ENCODE measurements around the gene OCA2. TPM values are rescaled to one million over a fixed set of nuclear protein-coding genes. Genes with fewer than 3 reads are reported as not detected.

Gene OCA2
- total and polyA plus RNA-seq, 2 donors from 2014 or later, result 0.45 to 2.5 TPM

DNA sequence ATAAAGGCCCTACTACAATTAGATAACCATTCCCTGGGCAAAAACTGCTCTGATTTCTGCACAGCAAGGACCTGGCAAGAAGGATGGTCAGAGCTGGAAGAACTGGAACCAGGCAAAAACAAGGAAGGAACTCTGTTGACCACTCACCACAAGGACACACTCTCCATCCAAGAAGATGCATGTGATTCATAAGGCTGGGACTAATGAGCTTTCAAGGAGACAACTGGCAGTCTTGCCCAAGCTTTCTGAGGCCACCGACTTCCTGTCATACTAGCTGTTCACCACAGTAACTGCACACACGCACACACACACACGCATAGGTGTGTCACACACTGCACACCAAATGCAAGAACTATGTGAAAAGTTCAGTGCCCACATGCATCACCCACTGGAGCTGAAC lies 256.6 kb downstream of the OCA2 start:
- Histone ChIP-seq H3K9ac (ENCODE audit: low read length in 3 of 3) (no peak overlapping the region), H3K4me1 (ENCODE audit: control insufficient read depth in 2 of 3, insufficient read depth in 2 of 3, low read depth in 1 of 3, low read length in 3 of 3) (no peaks in the 10 kb centered on the region), H3K36me3 (ENCODE audit: control insufficient read depth in 2 of 3, insufficient read depth in 3 of 3, low read length in 3 of 3) (no peaks in the 10 kb centered on the region), H3K4me3 (ENCODE audit: low read length in 3 of 3) (no peak overlapping the region), H3K9me3 (ENCODE audit: control insufficient read depth in 2 of 3, insufficient read depth in 1 of 3, low read length in 3 of 3) (no peaks in the 10 kb centered on the region), H3K27me3 (ENCODE audit: control insufficient read depth, insufficient read depth, low read length) (no peaks in the 10 kb centered on the region), H3K27ac (ENCODE audit: low read depth in 2 of 2, low read length in 2 of 2) (no peak overlapping the region)
- FAIRE-seq (no peak), DNase-seq (no peak)
- TF ChIP-seq, protein P1, sequence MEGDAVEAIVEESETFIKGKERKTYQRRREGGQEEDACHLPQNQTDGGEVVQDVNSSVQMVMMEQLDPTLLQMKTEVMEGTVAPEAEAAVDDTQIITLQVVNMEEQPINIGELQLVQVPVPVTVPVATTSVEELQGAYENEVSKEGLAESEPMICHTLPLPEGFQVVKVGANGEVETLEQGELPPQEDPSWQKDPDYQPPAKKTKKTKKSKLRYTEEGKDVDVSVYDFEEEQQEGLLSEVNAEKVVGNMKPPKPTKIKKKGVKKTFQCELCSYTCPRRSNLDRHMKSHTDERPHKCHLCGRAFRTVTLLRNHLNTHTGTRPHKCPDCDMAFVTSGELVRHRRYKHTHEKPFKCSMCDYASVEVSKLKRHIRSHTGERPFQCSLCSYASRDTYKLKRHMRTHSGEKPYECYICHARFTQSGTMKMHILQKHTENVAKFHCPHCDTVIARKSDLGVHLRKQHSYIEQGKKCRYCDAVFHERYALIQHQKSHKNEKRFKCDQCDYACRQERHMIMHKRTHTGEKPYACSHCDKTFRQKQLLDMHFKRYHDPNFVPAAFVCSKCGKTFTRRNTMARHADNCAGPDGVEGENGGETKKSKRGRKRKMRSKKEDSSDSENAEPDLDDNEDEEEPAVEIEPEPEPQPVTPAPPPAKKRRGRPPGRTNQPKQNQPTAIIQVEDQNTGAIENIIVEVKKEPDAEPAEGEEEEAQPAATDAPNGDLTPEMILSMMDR (IDR thresholded peaks at IDR 0.05; ENCODE audit: borderline replicate concordance, extremely low read depth, insufficient read depth), result no peak
- intact Hi-C loops (cut with DNase I), result no loop called here

- Histone ChIP-seq H3K9ac (ENCODE audit: low read length in 3 of 3) (no peak overlapping the region), H3K9me3 (ENCODE audit: control insufficient read depth in 2 of 3, insufficient read depth in 1 of 3, low read length in 3 of 3) (no peaks in the 10 kb centered on the region), H3K27me3 (ENCODE audit: control insufficient read depth, insufficient read depth, low read length) (no peaks in the 10 kb centered on the region), H3K36me3 (ENCODE audit: control insufficient read depth in 2 of 3, insufficient read depth in 3 of 3, low read length in 3 of 3) (no peaks in the 10 kb centered on the region), H3K4me1 (ENCODE audit: control insufficient read depth in 2 of 3, insufficient read depth in 2 of 3, low read depth in 1 of 3, low read length in 3 of 3) (no peaks in the 10 kb centered on the region), H3K4me3 (ENCODE audit: low read length in 3 of 3) (no peak overlapping the region), H3K27ac (ENCODE audit: low read depth in 2 of 2, low read length in 2 of 2) (no peak overlapping the region)
- no peak for DNase-seq
- intact Hi-C loops (cut with DNase I), result no loop called here
- FAIRE-seq, result no peak
- TF ChIP-seq, protein P1 (IDR thresholded peaks at IDR 0.05; ENCODE audit: borderline replicate concordance, extremely low read depth, insufficient read depth), result no peak
Observed at GRCh38 chr15:27835233-27835939, 263.7 kb downstream of the OCA2 start.

DNA sequence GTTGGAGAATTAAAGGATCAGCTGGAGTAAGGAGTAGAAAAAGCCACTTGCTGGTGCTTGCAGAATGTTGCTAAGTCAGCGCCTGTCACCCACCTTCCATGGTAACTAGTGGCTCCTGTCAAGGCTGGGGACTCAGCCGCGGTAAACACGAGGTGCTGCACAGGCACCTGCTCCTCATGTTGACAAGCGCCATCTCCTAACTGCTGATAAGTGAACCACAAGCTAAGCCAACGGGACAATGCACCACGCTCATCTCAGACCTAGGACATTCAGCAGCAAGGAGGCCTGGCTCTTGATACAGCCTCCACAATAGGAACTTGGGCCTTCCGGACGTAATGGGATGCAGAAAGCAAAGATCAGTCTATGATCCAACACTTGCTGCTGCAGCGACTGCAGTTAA lies 264.4 kb downstream of the OCA2 start:
- intact Hi-C loops (cut with DNase I), result no loop called here

More for the DNA sequence above, 264.4 kb downstream of the OCA2 start:
- Histone ChIP-seq H3K4me1 (ENCODE audit: control insufficient read depth in 2 of 3, insufficient read depth in 2 of 3, low read depth in 1 of 3, low read length in 3 of 3) (no peaks in the 10 kb centered on the region), H3K27ac (ENCODE audit: low read depth in 2 of 2, low read length in 2 of 2) (no peak overlapping the region), H3K4me3 (ENCODE audit: low read length in 3 of 3) (no peak overlapping the region), H3K9me3 (ENCODE audit: control insufficient read depth in 2 of 3, insufficient read depth in 1 of 3, low read length in 3 of 3) (no peaks in the 10 kb centered on the region), H3K9ac (ENCODE audit: low read length in 3 of 3) (no peak overlapping the region), H3K36me3 (ENCODE audit: control insufficient read depth in 2 of 3, insufficient read depth in 3 of 3, low read length in 3 of 3) (no peaks in the 10 kb centered on the region), H3K27me3 (ENCODE audit: control insufficient read depth, insufficient read depth, low read length) (no peaks in the 10 kb centered on the region)
- DNase-seq, result no peak
- TF ChIP-seq, protein P1 (IDR thresholded peaks at IDR 0.05; ENCODE audit: borderline replicate concordance, extremely low read depth, insufficient read depth), result no peak
- no peak for FAIRE-seq
